GM23338 (cell line): ENCODE measurements around the gene INHBB. TPM values are rescaled to one million over a fixed set of nuclear protein-coding genes. Genes with fewer than 3 reads are reported as not detected.
A peak's percentile ranks its signal among the peaks of the same experiment; 100 is the strongest.

Experiments used
- ATAC-seq: fragments of 200-7000 bp; cut with Tn5 transposase; 3 replicates; pipeline ENCODE4 v1.9.1; 2020
- DNase-seq: peaks from one replicate; pipeline ENCODE4 v3.0.0-alpha.2; 2015; ENCODE audit warnings: low spot score
- H2AFZ ChIP-seq: fragments of 200-600 bp; sonication (generic); 2 replicates; pipeline ENCODE4 v1.8.0; 2016; ENCODE audit warnings: antibody characterized with exemption, mild to moderate bottlenecking, moderate library complexity
- H3F3A ChIP-seq: fragments of 200-600 bp; sonication (generic); replicated peaks from 2 replicates; pipeline ENCODE4 v1.8.0; 2017; ENCODE audit warnings: antibody characterized with exemption, mixed run types, low read depth
- H3K27ac ChIP-seq: fragments of 200-600 bp; sonication (generic); 2 replicates; pipeline ENCODE4 v1.6.1; 2016; ENCODE audit warnings: low read depth
- H3K27me3 ChIP-seq: fragments of 200-600 bp; sonication (generic); 2 replicates; pipeline ENCODE4 v1.8.0; 2016; ENCODE audit warnings: mild to moderate bottlenecking, mixed run types, moderate library complexity; ENCODE audit not compliant: insufficient read depth
- H3K36me3 ChIP-seq: fragments of 200-600 bp; sonication (generic); 2 replicates; pipeline ENCODE4 v1.8.0; 2016; ENCODE audit warnings: mild to moderate bottlenecking; ENCODE audit not compliant: insufficient read depth
- H3K4me1 ChIP-seq: fragments of 200-600 bp; sonication (generic); 2 replicates; pipeline ENCODE4 v1.8.0; 2016; ENCODE audit warnings: mild to moderate bottlenecking, moderate library complexity; ENCODE audit not compliant: insufficient read depth
- H3K4me2 ChIP-seq: fragments of 200-600 bp; sonication (generic); 2 replicates; pipeline ENCODE4 v1.7.1; 2017; ENCODE audit warnings: mixed run types
- H3K4me3 ChIP-seq: fragments of 200-600 bp; sonication (generic); 2 replicates; pipeline ENCODE4 v1.6.1; 2016; ENCODE audit warnings: mixed run types
- H3K79me2 ChIP-seq: fragments of 200-600 bp; sonication (generic); replicated peaks from 2 replicates; pipeline ENCODE4 v1.8.0; 2017; ENCODE audit warnings: mild to moderate bottlenecking; ENCODE audit not compliant: insufficient read depth
- H3K9me2 ChIP-seq: fragments of 200-600 bp; sonication (generic); 2 replicates; pipeline ENCODE4 v1.8.0; 2017; ENCODE audit not compliant: insufficient read depth
- H4K20me1 ChIP-seq: fragments of 200-600 bp; sonication (generic); replicated peaks from 2 replicates; pipeline ENCODE4 v1.8.0; 2017; ENCODE audit warnings: mild to moderate bottlenecking; ENCODE audit not compliant: insufficient read depth
- H3K27ac Mint-ChIP-seq: 2 replicates; pipeline ENCODE4 v1.8.0; 2020; ENCODE audit warnings: inconsistent platforms, mild to moderate bottlenecking, moderate library complexity, mixed read lengths
- H3K27me3 Mint-ChIP-seq: 3 replicates; pipeline ENCODE4 v1.8.0; 2022; ENCODE audit warnings: low read depth, mild to moderate bottlenecking, moderate library complexity, mixed read lengths, inconsistent platforms; ENCODE audit not compliant: insufficient read depth, poor library complexity
- H3K36me3 Mint-ChIP-seq: 3 replicates; pipeline ENCODE4 v1.8.0; 2021; ENCODE audit warnings: low read depth, mild to moderate bottlenecking, inconsistent platforms, moderate library complexity, mixed read lengths
- H3K4me1 Mint-ChIP-seq: 3 replicates; pipeline ENCODE4 v1.8.0; 2020; ENCODE audit warnings: mild to moderate bottlenecking, inconsistent platforms, mixed read lengths
- H3K4me3 Mint-ChIP-seq: 3 replicates; pipeline ENCODE4 v1.8.0; 2021; ENCODE audit warnings: moderate library complexity, mild to moderate bottlenecking, inconsistent platforms, mixed read lengths
- H3K9me3 Mint-ChIP-seq: 3 replicates; pipeline ENCODE4 v1.8.0; 2020; ENCODE audit warnings: moderate library complexity, mild to moderate bottlenecking, inconsistent platforms, mixed read lengths
- CREB1 ChIP-seq: fragments of 250-450 bp; sonication (Bioruptor Pico); IDR thresholded peaks from 2 replicates; pipeline ENCODE4 v1.5.0; 2020; ENCODE audit warnings: low read depth, mild to moderate bottlenecking, moderate library complexity
- EZH2 ChIP-seq: fragments of 200-600 bp; sonication (generic); IDR thresholded peaks from one replicate; pipeline ENCODE4 v1.8.0; 2017; ENCODE audit warnings: antibody characterized with exemption, mild to moderate bottlenecking, low read depth; ENCODE audit not compliant: unreplicated experiment
- EZH2phosphoT487 ChIP-seq: fragments of 200-600 bp; sonication (generic); IDR thresholded peaks from one replicate; pipeline ENCODE4 v1.8.1; 2018; ENCODE audit warnings: antibody characterized with exemption; ENCODE audit not compliant: unreplicated experiment
- JUNB ChIP-seq: IDR thresholded peaks from one replicate; pipeline ENCODE4 v1.6.1; 2016; ENCODE audit warnings: antibody characterized with exemption; ENCODE audit not compliant: unreplicated experiment
- NANOG ChIP-seq: IDR thresholded peaks from 2 replicates; pipeline ENCODE4 v1.6.1; 2016; ENCODE audit warnings: antibody characterized with exemption, borderline replicate concordance
- POLR2AphosphoS5 ChIP-seq: IDR thresholded peaks from 2 replicates; pipeline ENCODE4 v1.6.1; 2016; ENCODE audit warnings: antibody characterized with exemption, low read depth
- STAT1 ChIP-seq: IDR thresholded peaks from one replicate; pipeline ENCODE4 v1.6.1; 2016; ENCODE audit warnings: antibody characterized with exemption; ENCODE audit not compliant: unreplicated experiment
- ZNF114 ChIP-seq: fragments of 250-450 bp; sonication (Bioruptor Pico); IDR thresholded peaks from 2 replicates; pipeline ENCODE4 v1.5.0; 2020; ENCODE audit warnings: mild to moderate bottlenecking, moderate library complexity
- ZNF331 ChIP-seq: fragments of 250-450 bp; sonication (Bioruptor Pico); IDR thresholded peaks from 2 replicates; pipeline ENCODE4 v1.5.0; 2020; ENCODE audit warnings: low read depth, mild to moderate bottlenecking, moderate library complexity
- polyA plus RNA-seq: library from polyadenylated mRNA; unstranded; fragments of >200 nt; fragmentation: Nextera tagmentation; extraction: Ambion mirVana; gene quantifications from 2 replicates; pipeline ENCODE4 v1.2.1, GENCODE V29; 2016
- total RNA-seq: library from RNA; depleted of rRNA; stranded (reverse); fragments of >200 nt; shearing (Covaris generic); gene quantifications from 2 replicates; pipeline ENCODE4 v1.2.3, GENCODE V29; 2014
- TF ChIP-seq, protein P1 (sequence below): IDR thresholded peaks from 2 replicates; pipeline ENCODE4 v1.6.1; 2016; ENCODE audit warnings: antibody characterized with exemption
- TF ChIP-seq, protein P2 (sequence below): IDR thresholded peaks from one replicate; pipeline ENCODE4 v1.6.1; 2018; ENCODE audit warnings: antibody characterized with exemption; ENCODE audit not compliant: unreplicated experiment
- TF ChIP-seq, protein P3 (sequence below): fragments of 250-450 bp; sonication (Bioruptor Pico); IDR thresholded peaks from 2 replicates; pipeline ENCODE4 v1.5.0; 2020; ENCODE audit warnings: mild to moderate bottlenecking, moderate library complexity
- TF ChIP-seq, protein P4 (sequence below), 2 experiments: fragments of 200-600 bp in 1 of 2; sonication (generic) in 1 of 2; conservative IDR thresholded peaks; 2 replicates each; pipeline versions ENCODE4 v1.5.1 to v1.6.1; 2016 to 2017; ENCODE audit warnings: antibody characterized with exemption in 2 of 2, low read depth in 2 of 2, mild to moderate bottlenecking in 2 of 2, moderate library complexity in 1 of 2

The INHBB gene
- total and polyA plus RNA-seq, 2 experiments from 2014 or later = 0.21 TPM; not detected in 1

DNA sequence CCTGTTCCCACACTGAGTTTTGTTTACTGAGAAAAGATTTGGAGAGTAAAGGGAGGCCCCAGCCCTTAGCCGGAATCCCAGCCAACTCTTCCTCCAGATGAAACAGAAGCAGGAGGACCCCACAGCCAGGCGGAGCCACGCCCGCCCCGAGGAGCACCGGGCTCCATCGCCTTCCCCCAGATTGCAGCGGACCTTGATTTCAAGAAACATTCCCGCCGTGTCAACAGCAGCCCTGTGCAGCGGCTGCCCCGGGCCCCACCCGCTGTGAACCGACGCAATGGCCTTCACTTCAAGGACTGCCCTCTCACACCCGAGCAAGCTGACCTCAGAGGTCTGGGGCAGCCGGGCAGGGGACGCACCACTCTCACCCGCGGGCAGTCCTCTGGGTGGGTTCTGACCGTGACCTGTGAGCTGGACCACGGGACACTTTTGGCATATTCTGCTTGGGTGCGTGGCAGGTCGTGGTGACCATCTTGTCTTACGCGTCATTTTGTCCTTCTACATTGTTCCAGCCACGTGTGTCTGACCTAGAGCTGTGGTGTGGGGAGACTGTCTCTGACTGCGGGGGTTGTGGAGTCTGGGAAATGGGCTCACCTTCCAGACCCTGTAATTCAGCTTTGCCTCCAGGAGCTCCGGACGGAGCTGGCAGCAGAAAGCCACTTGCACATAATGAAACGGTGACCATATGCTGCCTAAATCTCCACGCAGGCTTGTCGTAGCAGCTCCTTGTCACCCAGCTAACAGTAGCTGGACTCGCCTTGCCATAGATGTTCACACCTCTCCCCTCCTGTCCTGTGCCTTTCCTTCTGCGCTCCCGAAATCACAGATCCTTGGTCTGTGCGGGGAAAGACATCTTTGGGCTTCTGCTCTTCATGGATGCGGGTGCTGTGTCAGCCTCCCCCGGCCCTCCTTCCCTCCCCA, 32.0 kb upstream of the INHBB start:
- H3K36me3 Mint-ChIP-seq = no peaks in the 10 kb centered on the region
- H3K9me2 ChIP-seq = no peaks in the 10 kb centered on the region
- no peaks in the 10 kb centered on the region for H3K36me3 ChIP-seq
- H3K4me3 Mint-ChIP-seq = peak overlapping the region; percentile 70; the same call in 2 of the 3 replicates
- H2AFZ ChIP-seq = peak overlapping the region; percentile 94
- no peaks in the 10 kb centered on the region; the same call in 2 of the 3 replicates for H3K9me3 Mint-ChIP-seq
- H3F3A ChIP-seq = no peaks in the 10 kb centered on the region
- DNase-seq = no peak
- peak overlapping the region; percentile 53 for H3K4me3 ChIP-seq
- no peak overlapping the region for H3K27ac ChIP-seq
- peak overlapping the region; percentile 87 for H3K4me2 ChIP-seq
- TF ChIP-seq POLR2AphosphoS5 = no peak
- TF ChIP-seq ZNF114 (CRISPR knock-in tag) = no peak
- TF ChIP-seq, protein P1, sequence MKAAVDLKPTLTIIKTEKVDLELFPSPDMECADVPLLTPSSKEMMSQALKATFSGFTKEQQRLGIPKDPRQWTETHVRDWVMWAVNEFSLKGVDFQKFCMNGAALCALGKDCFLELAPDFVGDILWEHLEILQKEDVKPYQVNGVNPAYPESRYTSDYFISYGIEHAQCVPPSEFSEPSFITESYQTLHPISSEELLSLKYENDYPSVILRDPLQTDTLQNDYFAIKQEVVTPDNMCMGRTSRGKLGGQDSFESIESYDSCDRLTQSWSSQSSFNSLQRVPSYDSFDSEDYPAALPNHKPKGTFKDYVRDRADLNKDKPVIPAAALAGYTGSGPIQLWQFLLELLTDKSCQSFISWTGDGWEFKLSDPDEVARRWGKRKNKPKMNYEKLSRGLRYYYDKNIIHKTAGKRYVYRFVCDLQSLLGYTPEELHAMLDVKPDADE = no peak
- no peak for TF ChIP-seq EZH2
- no peak for TF ChIP-seq CREB1
- no peak for TF ChIP-seq JUNB
- TF ChIP-seq EZH2phosphoT487 = no peak
- TF ChIP-seq, protein P2, sequence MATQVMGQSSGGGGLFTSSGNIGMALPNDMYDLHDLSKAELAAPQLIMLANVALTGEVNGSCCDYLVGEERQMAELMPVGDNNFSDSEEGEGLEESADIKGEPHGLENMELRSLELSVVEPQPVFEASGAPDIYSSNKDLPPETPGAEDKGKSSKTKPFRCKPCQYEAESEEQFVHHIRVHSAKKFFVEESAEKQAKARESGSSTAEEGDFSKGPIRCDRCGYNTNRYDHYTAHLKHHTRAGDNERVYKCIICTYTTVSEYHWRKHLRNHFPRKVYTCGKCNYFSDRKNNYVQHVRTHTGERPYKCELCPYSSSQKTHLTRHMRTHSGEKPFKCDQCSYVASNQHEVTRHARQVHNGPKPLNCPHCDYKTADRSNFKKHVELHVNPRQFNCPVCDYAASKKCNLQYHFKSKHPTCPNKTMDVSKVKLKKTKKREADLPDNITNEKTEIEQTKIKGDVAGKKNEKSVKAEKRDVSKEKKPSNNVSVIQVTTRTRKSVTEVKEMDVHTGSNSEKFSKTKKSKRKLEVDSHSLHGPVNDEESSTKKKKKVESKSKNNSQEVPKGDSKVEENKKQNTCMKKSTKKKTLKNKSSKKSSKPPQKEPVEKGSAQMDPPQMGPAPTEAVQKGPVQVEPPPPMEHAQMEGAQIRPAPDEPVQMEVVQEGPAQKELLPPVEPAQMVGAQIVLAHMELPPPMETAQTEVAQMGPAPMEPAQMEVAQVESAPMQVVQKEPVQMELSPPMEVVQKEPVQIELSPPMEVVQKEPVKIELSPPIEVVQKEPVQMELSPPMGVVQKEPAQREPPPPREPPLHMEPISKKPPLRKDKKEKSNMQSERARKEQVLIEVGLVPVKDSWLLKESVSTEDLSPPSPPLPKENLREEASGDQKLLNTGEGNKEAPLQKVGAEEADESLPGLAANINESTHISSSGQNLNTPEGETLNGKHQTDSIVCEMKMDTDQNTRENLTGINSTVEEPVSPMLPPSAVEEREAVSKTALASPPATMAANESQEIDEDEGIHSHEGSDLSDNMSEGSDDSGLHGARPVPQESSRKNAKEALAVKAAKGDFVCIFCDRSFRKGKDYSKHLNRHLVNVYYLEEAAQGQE = no peak
- TF ChIP-seq ZNF331 (CRISPR knock-in tag) = no peak
- TF ChIP-seq, protein P3, sequence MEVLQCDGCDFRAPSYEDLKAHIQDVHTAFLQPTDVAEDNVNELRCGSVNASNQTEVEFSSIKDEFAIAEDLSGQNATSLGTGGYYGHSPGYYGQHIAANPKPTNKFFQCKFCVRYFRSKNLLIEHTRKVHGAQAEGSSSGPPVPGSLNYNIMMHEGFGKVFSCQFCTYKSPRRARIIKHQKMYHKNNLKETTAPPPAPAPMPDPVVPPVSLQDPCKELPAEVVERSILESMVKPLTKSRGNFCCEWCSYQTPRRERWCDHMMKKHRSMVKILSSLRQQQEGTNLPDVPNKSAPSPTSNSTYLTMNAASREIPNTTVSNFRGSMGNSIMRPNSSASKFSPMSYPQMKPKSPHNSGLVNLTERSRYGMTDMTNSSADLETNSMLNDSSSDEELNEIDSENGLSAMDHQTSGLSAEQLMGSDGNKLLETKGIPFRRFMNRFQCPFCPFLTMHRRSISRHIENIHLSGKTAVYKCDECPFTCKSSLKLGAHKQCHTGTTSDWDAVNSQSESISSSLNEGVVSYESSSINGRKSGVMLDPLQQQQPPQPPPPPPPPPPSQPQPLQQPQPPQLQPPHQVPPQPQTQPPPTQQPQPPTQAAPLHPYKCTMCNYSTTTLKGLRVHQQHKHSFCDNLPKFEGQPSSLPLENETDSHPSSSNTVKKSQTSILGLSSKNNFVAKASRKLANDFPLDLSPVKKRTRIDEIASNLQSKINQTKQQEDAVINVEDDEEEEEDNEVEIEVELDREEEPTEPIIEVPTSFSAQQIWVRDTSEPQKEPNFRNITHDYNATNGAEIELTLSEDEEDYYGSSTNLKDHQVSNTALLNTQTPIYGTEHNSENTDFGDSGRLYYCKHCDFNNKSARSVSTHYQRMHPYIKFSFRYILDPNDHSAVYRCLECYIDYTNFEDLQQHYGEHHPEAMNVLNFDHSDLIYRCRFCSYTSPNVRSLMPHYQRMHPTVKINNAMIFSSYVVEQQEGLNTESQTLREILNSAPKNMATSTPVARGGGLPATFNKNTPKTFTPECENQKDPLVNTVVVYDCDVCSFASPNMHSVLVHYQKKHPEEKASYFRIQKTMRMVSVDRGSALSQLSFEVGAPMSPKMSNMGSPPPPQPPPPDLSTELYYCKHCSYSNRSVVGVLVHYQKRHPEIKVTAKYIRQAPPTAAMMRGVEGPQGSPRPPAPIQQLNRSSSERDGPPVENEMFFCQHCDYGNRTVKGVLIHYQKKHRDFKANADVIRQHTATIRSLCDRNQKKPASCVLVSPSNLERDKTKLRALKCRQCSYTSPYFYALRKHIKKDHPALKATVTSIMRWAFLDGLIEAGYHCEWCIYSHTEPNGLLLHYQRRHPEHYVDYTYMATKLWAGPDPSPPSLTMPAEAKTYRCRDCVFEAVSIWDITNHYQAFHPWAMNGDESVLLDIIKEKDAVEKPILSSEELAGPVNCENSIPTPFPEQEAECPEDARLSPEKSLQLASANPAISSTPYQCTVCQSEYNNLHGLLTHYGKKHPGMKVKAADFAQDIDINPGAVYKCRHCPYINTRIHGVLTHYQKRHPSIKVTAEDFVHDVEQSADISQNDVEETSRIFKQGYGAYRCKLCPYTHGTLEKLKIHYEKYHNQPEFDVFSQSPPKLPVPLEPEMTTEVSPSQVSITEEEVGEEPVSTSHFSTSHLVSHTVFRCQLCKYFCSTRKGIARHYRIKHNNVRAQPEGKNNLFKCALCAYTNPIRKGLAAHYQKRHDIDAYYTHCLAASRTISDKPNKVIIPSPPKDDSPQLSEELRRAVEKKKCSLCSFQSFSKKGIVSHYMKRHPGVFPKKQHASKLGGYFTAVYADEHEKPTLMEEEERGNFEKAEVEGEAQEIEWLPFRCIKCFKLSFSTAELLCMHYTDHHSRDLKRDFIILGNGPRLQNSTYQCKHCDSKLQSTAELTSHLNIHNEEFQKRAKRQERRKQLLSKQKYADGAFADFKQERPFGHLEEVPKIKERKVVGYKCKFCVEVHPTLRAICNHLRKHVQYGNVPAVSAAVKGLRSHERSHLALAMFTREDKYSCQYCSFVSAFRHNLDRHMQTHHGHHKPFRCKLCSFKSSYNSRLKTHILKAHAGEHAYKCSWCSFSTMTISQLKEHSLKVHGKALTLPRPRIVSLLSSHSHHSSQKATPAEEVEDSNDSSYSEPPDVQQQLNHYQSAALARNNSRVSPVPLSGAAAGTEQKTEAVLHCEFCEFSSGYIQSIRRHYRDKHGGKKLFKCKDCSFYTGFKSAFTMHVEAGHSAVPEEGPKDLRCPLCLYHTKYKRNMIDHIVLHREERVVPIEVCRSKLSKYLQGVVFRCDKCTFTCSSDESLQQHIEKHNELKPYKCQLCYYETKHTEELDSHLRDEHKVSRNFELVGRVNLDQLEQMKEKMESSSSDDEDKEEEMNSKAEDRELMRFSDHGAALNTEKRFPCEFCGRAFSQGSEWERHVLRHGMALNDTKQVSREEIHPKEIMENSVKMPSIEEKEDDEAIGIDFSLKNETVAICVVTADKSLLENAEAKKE (CRISPR knock-in tag) = no peak
- no peak for TF ChIP-seq NANOG
- TF ChIP-seq, protein P4, sequence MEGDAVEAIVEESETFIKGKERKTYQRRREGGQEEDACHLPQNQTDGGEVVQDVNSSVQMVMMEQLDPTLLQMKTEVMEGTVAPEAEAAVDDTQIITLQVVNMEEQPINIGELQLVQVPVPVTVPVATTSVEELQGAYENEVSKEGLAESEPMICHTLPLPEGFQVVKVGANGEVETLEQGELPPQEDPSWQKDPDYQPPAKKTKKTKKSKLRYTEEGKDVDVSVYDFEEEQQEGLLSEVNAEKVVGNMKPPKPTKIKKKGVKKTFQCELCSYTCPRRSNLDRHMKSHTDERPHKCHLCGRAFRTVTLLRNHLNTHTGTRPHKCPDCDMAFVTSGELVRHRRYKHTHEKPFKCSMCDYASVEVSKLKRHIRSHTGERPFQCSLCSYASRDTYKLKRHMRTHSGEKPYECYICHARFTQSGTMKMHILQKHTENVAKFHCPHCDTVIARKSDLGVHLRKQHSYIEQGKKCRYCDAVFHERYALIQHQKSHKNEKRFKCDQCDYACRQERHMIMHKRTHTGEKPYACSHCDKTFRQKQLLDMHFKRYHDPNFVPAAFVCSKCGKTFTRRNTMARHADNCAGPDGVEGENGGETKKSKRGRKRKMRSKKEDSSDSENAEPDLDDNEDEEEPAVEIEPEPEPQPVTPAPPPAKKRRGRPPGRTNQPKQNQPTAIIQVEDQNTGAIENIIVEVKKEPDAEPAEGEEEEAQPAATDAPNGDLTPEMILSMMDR (conservative IDR thresholded peaks at IDR 0.05; ENCODE audit: low read depth in 2 of 2) = no peak
- TF ChIP-seq STAT1 = no peak
- H3K27ac Mint-ChIP-seq = no peak overlapping the region
- peaks cover 57% of the 10 kb centered on the region for H3K27me3 Mint-ChIP-seq
- peaks cover 55% of the 10 kb centered on the region for H3K27me3 ChIP-seq
- peaks cover 4% of the 10 kb centered on the region for H4K20me1 ChIP-seq
- peak; percentile 23 for ATAC-seq
- no peaks in the 10 kb centered on the region; the same call in 1 of the 2 replicates for H3K4me1 ChIP-seq
- H3K79me2 ChIP-seq = no peaks in the 10 kb centered on the region
- H3K4me1 Mint-ChIP-seq = peaks cover 16% of the 10 kb centered on the region
